Tibial artery (tissue), 4 donors: ENCODE measurements around the gene LCP1.

Experiments
- DNase-seq, 2 donors: peaks; one replicate each; pipeline ENCODE4 v3.0.0-alpha.2; 2019
- H3K27ac ChIP-seq, 2 donors: fragments of 200-600 bp; sonication (generic) in 1 of 2; 1 replicate in 1 of 2; 2 replicates in 1 of 2; pipeline ENCODE4 v1.5.1; 2018 to 2019; ENCODE audit warnings: mild to moderate bottlenecking in 1 of 2
- H3K27me3 ChIP-seq, 2 donors: fragments of 200-600 bp; sonication (generic) in 1 of 2; one replicate each; pipeline versions ENCODE4 v1.5.1 to v1.6.0; 2016 to 2019
- H3K36me3 ChIP-seq, 3 donors: fragments of 200-600 bp; sonication (generic) in 2 of 3; one replicate each; pipeline ENCODE4 v1.5.1; 2016 to 2019; ENCODE audit warnings: mild to moderate bottlenecking in 2 of 3
- H3K4me1 ChIP-seq, 4 donors: fragments of 200-600 bp; sonication (generic) in 2 of 4; 1 replicate in 3 of 4; 2 replicates in 1 of 4; pipeline ENCODE4 v1.5.1; 2016 to 2019
- H3K4me3 ChIP-seq, 2 donors: fragments of 200-600 bp; sonication (generic) in 1 of 2; 1 replicate in 1 of 2; 2 replicates in 1 of 2; pipeline ENCODE4 v1.5.1; 2018 to 2019; ENCODE audit warnings: mild to moderate bottlenecking in 2 of 2
- H3K9me3 ChIP-seq, 3 donors: fragments of 200-600 bp; sonication (generic) in 1 of 3; one replicate each; pipeline ENCODE4 v1.5.1; 2016 to 2019
- CTCF ChIP-seq, 2 experiments: fragments of 200-600 bp in 1 of 2; fragments of 450-650 bp in 1 of 2; IDR thresholded peaks; one replicate each; pipeline ENCODE4 v1.5.1; 2017 to 2019; ENCODE audit warnings: antibody characterized with exemption in 2 of 2, mild to moderate bottlenecking in 1 of 2, moderate library complexity in 1 of 2
- intact Hi-C: fragments of 100-400 bp; cut with DNase I; formaldehyde crosslinking; loops from one replicate; pipeline ENCODE4 v1.15.0; 2023; ENCODE audit warnings: low total_unique reads

The LCP1 gene

GRCh38 chr13:46121597-46122163 lies 60.3 kb downstream of the LCP1 start:
- intact Hi-C loops: no loop called here
- Histone ChIP-seq H3K27ac (no peak overlapping the region), H3K36me3 (no peaks in the 10 kb centered on the region), H3K9me3 (no peaks in the 10 kb centered on the region), H3K27me3 (no peaks in the 10 kb centered on the region), H3K4me1 (no peaks in the 10 kb centered on the region), H3K4me3 (no peak overlapping the region)
- DNase-seq: no peak
- no peak for TF ChIP-seq CTCF (IDR thresholded peaks at IDR 0.05)

DNA sequence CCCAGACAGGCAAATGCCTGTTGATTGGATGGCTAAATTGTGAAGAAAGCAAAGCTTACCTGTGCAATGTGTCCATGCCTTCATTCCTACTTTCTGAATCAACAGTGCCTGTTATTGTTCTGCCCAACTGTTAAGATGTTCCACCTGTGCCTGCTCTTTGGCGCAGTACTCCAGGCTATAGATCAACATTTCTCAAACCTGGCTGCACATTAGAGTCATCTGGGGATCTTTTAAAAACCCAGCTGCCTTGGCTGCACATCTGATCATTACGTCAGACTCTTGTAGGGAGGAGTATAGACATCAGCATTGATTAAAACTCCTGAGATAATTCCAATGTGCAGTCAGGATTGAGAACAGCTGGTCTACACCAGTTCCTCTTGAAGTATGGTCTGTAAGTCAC lies 60.9 kb downstream of the LCP1 start:
- Histone ChIP-seq H3K4me3 (no peak overlapping the region), H3K4me1 (no peaks in the 10 kb centered on the region), H3K9me3 (no peaks in the 10 kb centered on the region), H3K27ac (no peak overlapping the region), H3K27me3 (no peaks in the 10 kb centered on the region), H3K36me3 (no peaks in the 10 kb centered on the region)
- TF ChIP-seq CTCF (IDR thresholded peaks at IDR 0.05): no peak
- intact Hi-C loops: no loop called here
- DNase-seq: no peak

GRCh38 chr13:46119883-46120614 lies 61.9 kb downstream of the LCP1 start:
- no peaks in the 10 kb centered on the region for H3K4me1 ChIP-seq
- no peak for DNase-seq
- no peaks in the 10 kb centered on the region for H3K27me3 ChIP-seq
- no peak overlapping the region for H3K4me3 ChIP-seq
- no peak overlapping the region for H3K27ac ChIP-seq
- intact Hi-C loops: no loop called here
- H3K9me3 ChIP-seq: no peaks in the 10 kb centered on the region
- TF ChIP-seq CTCF (IDR thresholded peaks at IDR 0.05): no peak
- H3K36me3 ChIP-seq: no peaks in the 10 kb centered on the region

DNA sequence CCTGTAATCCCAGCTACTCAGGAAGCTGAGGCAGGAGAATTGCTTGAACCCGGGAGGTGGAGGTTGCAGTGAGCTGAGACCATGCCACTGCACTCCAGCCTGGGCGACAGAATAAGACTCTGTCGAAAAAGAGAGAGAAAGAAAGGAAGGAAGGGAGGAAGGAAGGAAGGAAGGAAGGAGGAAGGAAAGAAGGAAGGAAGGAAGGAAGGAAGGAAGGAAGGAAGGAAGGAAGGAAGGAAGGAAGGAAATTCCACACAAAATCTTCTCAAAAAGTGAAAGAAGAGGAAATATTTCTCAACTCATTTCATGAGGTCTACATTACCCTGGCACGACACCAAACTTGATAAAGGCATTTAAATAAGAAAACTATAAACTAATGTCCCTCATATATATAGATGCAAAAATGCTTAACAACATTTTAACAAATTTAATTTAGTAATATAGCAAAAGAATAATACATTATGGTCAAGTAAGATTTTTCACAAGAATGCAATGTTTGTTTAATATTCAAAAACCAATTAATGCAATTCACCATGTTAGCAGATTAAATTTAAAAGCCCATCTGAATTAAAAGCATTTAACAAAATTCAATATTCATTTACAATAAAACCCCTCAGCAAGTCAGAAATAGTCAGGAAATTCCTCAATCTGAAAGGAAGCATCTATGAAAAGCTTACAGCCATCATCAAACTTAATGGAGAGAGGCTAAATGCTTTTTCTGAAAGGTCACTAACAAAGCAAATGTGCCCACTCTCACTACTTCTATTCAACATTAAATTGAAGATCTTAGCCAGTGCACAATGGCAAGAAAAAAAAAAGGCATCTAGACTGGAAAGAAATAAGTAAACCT lies 65.1 kb downstream of the LCP1 start:
- DNase-seq: no peak
- Histone ChIP-seq H3K27ac (no peak overlapping the region), H3K27me3 (no peaks in the 10 kb centered on the region), H3K9me3 (no peaks in the 10 kb centered on the region), H3K36me3 (no peaks in the 10 kb centered on the region), H3K4me1 (no peaks in the 10 kb centered on the region), H3K4me3 (no peak overlapping the region)
- TF ChIP-seq CTCF (IDR thresholded peaks at IDR 0.05): no peak
- intact Hi-C loops: no loop called here

DNA sequence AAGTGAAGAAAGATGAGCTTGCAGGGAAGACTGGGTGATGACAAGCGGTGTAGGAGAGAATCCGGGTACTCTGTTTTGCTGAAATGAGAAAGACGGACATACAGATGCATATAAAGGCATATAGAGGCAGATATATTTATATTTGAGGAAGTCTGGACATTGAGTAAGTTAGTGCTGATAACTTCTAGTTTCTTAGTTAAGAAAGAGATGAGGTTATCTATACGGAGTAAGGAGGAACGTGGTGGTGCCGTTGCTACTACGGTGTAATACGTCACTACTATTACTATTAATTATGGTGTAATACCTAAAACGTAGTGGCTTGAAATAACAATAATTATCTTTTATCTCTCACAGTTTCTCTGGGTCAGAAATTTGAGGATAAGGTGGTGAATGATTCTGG lies 67.4 kb downstream of the LCP1 start:
- TF ChIP-seq CTCF (IDR thresholded peaks at IDR 0.05): no peak
- H3K4me3 ChIP-seq: no peak overlapping the region
- H3K9me3 ChIP-seq: no peaks in the 10 kb centered on the region
- DNase-seq: no peak
- no peak overlapping the region for H3K27ac ChIP-seq
- H3K36me3 ChIP-seq: no peaks in the 10 kb centered on the region
- no peaks in the 10 kb centered on the region for H3K4me1 ChIP-seq
- H3K27me3 ChIP-seq: no peaks in the 10 kb centered on the region
- intact Hi-C loops: no loop called here
